Kidney (tissue), 14 donors: ENCODE data around the gene PPP2R2D. TPM values are rescaled to one million over a fixed set of nuclear protein-coding genes. Genes with fewer than 3 reads are reported as not detected.

Experiments
- DNase-seq, 5 donors: peaks; one replicate each; pipeline ENCODE4 v3.0.0-alpha.2; 2013 to 2020
- FAIRE-seq: peaks from 2 replicates; lab custom pipeline; 2012; peaks lifted over from hg19 to GRCh38; lab: Jason Lieb, UNC
- H3K27ac ChIP-seq, 2 donors: one replicate each; pipeline ENCODE4 v1.7.0; 2013; ENCODE audit warnings: low read depth in 2 of 2, low read length in 2 of 2, inconsistent platforms in 1 of 2
- H3K27me3 ChIP-seq: one replicate; pipeline ENCODE4 v1.7.1; 2013; ENCODE audit warnings: low read length, inconsistent platforms; ENCODE audit not compliant: control insufficient read depth, insufficient read depth
- H3K36me3 ChIP-seq, 3 donors: one replicate each; pipeline versions ENCODE4 v1.7.0 to v1.7.1; 2013; ENCODE audit warnings: low read length in 3 of 3, control low read depth in 1 of 3, inconsistent platforms in 1 of 3; ENCODE audit not compliant: insufficient read depth in 3 of 3, control insufficient read depth in 2 of 3
- H3K4me1 ChIP-seq, 3 donors: one replicate each; pipeline versions ENCODE4 v1.7.0 to v1.7.1; 2013; ENCODE audit warnings: low read length in 3 of 3, inconsistent platforms in 1 of 3, low read depth in 1 of 3; ENCODE audit not compliant: control insufficient read depth in 2 of 3, insufficient read depth in 2 of 3
- H3K4me3 ChIP-seq, 3 donors: one replicate each; pipeline versions ENCODE4 v1.7.0 to v1.8.1; 2013; ENCODE audit warnings: low read length in 3 of 3, control low read depth in 1 of 3, inconsistent platforms in 1 of 3
- H3K9ac ChIP-seq, 3 donors: one replicate each; pipeline versions ENCODE4 v1.7.0 to v1.7.1; 2013; ENCODE audit warnings: low read length in 3 of 3, control low read depth in 1 of 3, inconsistent platforms in 1 of 3
- H3K9me3 ChIP-seq, 3 donors: one replicate each; pipeline versions ENCODE4 v1.7.0 to v1.7.1; 2013; ENCODE audit warnings: low read length in 3 of 3, control low read depth in 1 of 3, inconsistent platforms in 1 of 3; ENCODE audit not compliant: control insufficient read depth in 2 of 3, insufficient read depth in 1 of 3
- CTCF ChIP-seq: IDR thresholded peaks from 3 replicates; pipeline ENCODE4 v1.5.1; 2012; ENCODE audit warnings: mild to moderate bottlenecking, moderate library complexity, borderline replicate concordance; ENCODE audit not compliant: insufficient read depth; ENCODE audit errors: extremely low read depth
- intact Hi-C: fragments of 100-400 bp; cut with DNase I; formaldehyde crosslinking; loops from one replicate; pipeline ENCODE4 v1.11.1; 2022
- polyA plus RNA-seq: library from polyadenylated mRNA; stranded (reverse); fragments of 350-450 nt; fragmentation: Illumina TruSeq; extraction: RNeasy Lipid Tissue Mini Kit (QIAGEN cat#74804); gene quantifications from one replicate; pipeline ENCODE4 v1.2.3, GENCODE V29; 2014; ENCODE audit warnings: low read depth, low replicate concordance; ENCODE audit not compliant: insufficient read depth
- total RNA-seq: library from RNA; stranded (reverse); fragmentation: NEBNext Ultra II Directional; extraction: Animal tissue kit (Norgen Biotek cat#: 25700); gene quantifications from one replicate; pipeline ENCODE4 v1.2.1, GENCODE V29; 2021
- donor health status: control.
- donor health status: control.
- donor health status: control.
- donor health status: control.
- donor health status: control.
- donor health status: DM: yes; HTN: yes; CAD: no.
- donor health status: Normal renal cell carcinoma (clear cell type).

The PPP2R2D gene
- total and polyA plus RNA-seq, 2 donors from 2014 or later, result 28.3 to 34.8 TPM

- no peak for FAIRE-seq
- Histone ChIP-seq H3K27ac (no peak overlapping the region), H3K4me3 (no peak overlapping the region), H3K4me1 (peaks cover 0 to 5% (median 4%) of the 10 kb centered on the region in 3 donors), H3K27me3 (no peaks in the 10 kb centered on the region), H3K36me3 (no peaks in the 10 kb centered on the region), H3K9ac (no peak overlapping the region), H3K9me3 (no peaks in the 10 kb centered on the region)
- DNase-seq, result no peak
- intact Hi-C loops, result no loop called here
- no peak for TF ChIP-seq CTCF
Measured at GRCh38 chr10:131896403-131896802, 4.4 kb upstream of the PPP2R2D start.

- H3K27ac ChIP-seq, result no peak overlapping the region
- peaks cover 0 to 12% (median 6%) of the 10 kb centered on the region in 3 donors for H3K4me1 ChIP-seq
- intact Hi-C loops, result no loop called here
- TF ChIP-seq CTCF, result no peak
- H3K36me3 ChIP-seq, result no peaks in the 10 kb centered on the region
- no peak overlapping the region for H3K9ac ChIP-seq
- no peaks in the 10 kb centered on the region for H3K27me3 ChIP-seq
- no peak overlapping the region for H3K4me3 ChIP-seq
- DNase-seq (peak in 1 of 5 donors; percentile 35), FAIRE-seq (no peak)
- H3K9me3 ChIP-seq, result no peaks in the 10 kb centered on the region
Measured at GRCh38 chr10:131897297-131897899, 3.4 kb upstream of the PPP2R2D start.

- TF ChIP-seq CTCF, result no peak
- Histone ChIP-seq H3K9ac (no peak overlapping the region), H3K36me3 (no peaks in the 10 kb centered on the region), H3K9me3 (no peaks in the 10 kb centered on the region), H3K27ac (no peak overlapping the region), H3K4me3 (no peak overlapping the region), H3K27me3 (no peaks in the 10 kb centered on the region), H3K4me1 (peaks cover 0 to 12% (median 9%) of the 10 kb centered on the region in 3 donors)
- peak in 1 of 5 donors; percentile 18 for DNase-seq
- no peak for FAIRE-seq
- intact Hi-C loops, result no loop called here
Measured at GRCh38 chr10:131898061-131898460, 2.7 kb upstream of the PPP2R2D start.
